GM19395 (cell line): ENCODE data around the gene CAMKV.
"Not testable (repeated sequence)": the region's sequence is repeated elsewhere in the genome, so short reads cannot be mapped to it uniquely, and the experiment has no call there.

Experiments used
- ATAC-seq: cut with Tn5 transposase; IDR thresholded peaks from one replicate; pipeline ENCODE4 v1.9.1; 2021; ENCODE audit warnings: mild to moderate bottlenecking, moderate library complexity; ENCODE audit not compliant: unreplicated experiment

Gene CAMKV

GRCh38 chr3:49869525-49870126 is at the start of gene CAMKV:
Gene CAMKV (minus strand): TSS chr3:49869906. CDS start chr3:49862388, 7,518 bp downstream.
- no peak for ATAC-seq

GRCh38 chr3:49917806-49918590 is 48.3 kb upstream of the CAMKV start:
- not testable (repeated sequence) for ATAC-seq

- ATAC-seq, result no peak
These were observed 47.0 kb upstream of the CAMKV start for GRCh38 chr3:49916686-49917085.

GRCh38 chr3:49914906-49915305 is 45.2 kb upstream of the CAMKV start:
- ATAC-seq, result no peak

GRCh38 chr3:49912881-49913281 is 43.2 kb upstream of the CAMKV start:
- ATAC-seq, result no peak

- ATAC-seq, result no peak
These were observed 41.9 kb upstream of the CAMKV start for GRCh38 chr3:49911611-49912010.

GRCh38 chr3:49911124-49911420 is 41.4 kb upstream of the CAMKV start:
- no peak for ATAC-seq

GRCh38 chr3:49910409-49911123 is 40.9 kb upstream of the CAMKV start:
- no peak for ATAC-seq

- ATAC-seq, result no peak
These were observed 38.9 kb upstream of the CAMKV start for GRCh38 chr3:49908373-49909199.

GRCh38 chr3:49906073-49906743 is 36.5 kb upstream of the CAMKV start:
- ATAC-seq, result no peak

- ATAC-seq, result not testable (repeated sequence)
These were observed 34.7 kb upstream of the CAMKV start for GRCh38 chr3:49904448-49904847.

- no peak for ATAC-seq
These were observed 34.0 kb upstream of the CAMKV start, which contains the start of gene MST1R for GRCh38 chr3:49903451-49904424. Gene MST1R (minus strand): TSS chr3:49903873. CDS start chr3:49903609, 264 bp downstream.

- no peak for ATAC-seq
These were observed 33.0 kb upstream of the CAMKV start for GRCh38 chr3:49902511-49903345.

- no peak for ATAC-seq
These were observed 31.9 kb upstream of the CAMKV start for GRCh38 chr3:49901366-49902339.

GRCh38 chr3:49900491-49901153 is 30.9 kb upstream of the CAMKV start:
- no peak for ATAC-seq

GRCh38 chr3:49899815-49900214 is 30.1 kb upstream of the CAMKV start:
- no peak for ATAC-seq

- ATAC-seq, result no peak
These were observed 29.3 kb upstream of the CAMKV start for GRCh38 chr3:49898991-49899390.
